CD4-positive, alpha-beta T cell treated with Interleukin-1 beta for 1 hour (primary cell): ENCODE results near the gene RAB7B.

Source experiments
- DNase-seq, 2 donors: peaks; one replicate each; pipeline ENCODE4 v3.0.0-alpha.2; 2020 to 2022

Gene RAB7B

DNA sequence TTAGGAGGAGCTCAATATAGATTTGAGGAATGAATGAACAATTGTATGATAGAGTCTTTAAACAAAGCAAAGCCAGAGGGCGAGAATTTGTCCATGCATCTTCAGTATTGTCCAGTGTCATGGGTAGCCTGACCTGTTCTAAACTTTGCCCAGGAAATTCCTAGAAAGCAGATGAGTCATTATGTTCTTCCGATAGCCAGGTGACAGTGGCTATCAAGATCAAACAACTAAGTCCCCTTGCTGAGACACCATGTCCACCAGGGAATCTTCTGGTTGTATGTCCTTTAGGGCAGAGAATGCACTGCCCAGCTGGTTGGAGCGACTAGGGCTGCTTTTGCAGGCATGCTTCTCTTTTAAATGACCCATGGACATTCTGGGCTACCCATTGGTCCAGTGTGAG is 58.1 kb downstream of the RAB7B start:
- DNase-seq, result no peak

DNA sequence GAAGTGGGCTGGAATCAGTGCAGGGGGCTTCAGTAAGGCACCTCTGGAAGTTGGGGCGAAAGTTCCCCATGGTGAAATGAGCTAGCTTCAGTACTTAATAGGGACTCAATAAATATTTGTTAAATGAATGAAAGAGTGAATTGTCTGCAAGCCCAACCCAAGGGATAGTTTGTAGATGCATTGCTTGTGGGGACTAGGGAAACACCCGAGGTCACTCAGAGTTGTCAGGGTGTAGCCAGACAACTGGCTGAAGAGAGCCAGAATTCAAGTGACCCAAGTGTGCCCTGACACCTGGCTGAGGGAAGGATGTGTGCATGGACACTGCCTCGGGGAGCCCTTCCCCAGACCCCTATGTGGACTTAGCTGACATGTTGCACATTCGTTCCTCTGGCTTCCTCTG is 58.7 kb downstream of the RAB7B start:
- DNase-seq, result no peak

DNA sequence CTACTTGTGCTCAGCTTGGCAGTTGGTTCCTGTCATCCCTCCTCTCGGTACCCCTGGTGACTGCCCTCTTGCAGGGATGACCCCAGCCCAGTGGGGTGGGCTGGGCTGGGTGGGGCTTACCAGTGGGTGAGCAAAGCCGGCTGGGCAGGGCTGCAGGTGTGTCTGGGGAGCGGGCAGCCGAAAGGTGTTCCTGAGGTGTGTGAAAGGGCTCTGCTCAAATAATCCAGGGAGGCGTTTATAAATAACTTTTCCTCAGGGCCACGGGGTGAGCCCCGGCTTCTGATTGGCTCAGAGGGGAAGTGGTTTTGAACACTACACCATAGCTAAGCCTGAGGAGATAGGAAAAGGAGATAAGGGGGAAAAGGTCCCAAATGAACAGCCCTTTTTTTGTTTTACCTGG is 60.0 kb downstream of the RAB7B start, which contains the start of gene SLC26A9:
TSS of gene SLC26A9 (minus strand) at position 212 of the 400 bp plus-strand sequence. CDS start 7,636 bp downstream, outside the sequence.
- no peak for DNase-seq

DNA sequence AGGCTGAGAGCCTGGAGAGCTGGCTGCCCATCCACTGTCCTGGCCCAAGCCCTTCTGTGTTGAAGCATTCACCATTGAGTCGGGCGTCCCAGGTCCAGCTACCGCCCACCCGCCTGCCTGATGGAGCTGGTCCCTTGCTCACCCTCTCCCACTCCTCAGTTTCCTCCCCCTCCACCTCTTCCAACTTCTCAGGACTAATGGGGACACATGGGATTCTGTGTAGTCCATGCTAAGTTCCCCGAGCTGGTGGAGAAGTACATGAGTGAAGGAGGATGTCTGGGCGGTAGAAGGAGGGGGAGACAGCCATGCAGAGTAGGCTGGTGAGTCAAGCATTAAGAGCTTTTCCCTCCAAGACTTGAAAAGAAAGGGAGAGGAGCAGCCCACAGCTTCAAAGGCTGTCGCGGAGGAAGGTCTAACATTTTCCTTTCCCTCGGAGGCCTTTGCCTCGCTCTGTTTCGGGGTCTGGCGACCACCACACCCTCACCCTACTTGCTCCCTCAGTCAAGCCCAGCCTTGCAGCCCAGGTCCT is 60.5 kb downstream of the RAB7B start:
- DNase-seq, result no peak

DNA sequence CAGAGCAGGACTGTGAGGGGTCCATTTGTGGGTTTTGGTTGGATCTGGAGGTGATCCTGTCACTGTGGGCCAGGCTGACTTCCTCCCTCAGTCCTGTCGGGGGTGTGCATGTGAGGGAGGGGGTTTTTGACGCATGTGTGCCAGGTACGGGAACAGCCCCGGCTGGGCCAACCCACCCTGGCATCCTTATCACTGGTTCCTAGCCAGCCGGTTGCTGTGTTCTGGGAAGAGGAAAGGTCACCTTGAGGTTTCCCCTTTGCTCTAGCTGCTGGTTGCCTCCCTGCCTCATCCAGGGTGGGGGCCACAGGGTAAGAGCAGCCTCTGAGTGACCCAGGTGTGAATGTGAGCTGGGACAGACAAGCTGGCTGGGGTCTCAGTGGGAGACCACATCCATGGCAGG is 62.5 kb downstream of the RAB7B start:
- no peak for DNase-seq

DNA sequence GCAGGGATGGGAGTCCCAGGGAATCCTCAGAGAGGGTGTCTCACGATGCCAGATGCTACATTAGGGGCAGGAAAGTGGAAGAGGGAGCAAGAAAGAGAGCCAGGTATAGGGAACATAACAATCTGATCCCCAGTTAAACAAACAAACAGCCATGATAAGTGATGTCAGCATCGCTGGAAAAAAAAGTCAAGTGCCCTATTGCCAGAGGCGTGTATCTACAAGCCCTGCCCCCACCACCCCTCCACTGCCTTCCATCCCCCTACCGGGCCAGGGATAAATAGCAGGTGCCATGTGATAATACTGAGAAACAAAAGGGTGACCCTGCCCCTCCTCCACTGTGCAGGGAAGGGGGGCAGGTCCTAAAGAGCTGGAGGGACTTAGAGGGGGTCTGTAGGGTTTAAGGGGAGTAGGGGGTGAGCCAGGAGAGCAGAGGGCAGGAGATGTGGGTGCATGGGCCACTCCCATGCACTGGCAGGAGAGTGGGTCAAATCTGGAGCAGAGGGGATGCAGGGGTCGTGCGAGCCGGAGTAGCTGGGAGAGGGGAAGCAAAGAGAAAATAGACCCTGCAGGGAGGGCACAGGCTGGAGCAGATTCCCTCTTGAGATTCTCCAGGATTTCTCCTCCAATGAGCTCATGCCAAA is 63.4 kb downstream of the RAB7B start:
- DNase-seq, result no peak

DNA sequence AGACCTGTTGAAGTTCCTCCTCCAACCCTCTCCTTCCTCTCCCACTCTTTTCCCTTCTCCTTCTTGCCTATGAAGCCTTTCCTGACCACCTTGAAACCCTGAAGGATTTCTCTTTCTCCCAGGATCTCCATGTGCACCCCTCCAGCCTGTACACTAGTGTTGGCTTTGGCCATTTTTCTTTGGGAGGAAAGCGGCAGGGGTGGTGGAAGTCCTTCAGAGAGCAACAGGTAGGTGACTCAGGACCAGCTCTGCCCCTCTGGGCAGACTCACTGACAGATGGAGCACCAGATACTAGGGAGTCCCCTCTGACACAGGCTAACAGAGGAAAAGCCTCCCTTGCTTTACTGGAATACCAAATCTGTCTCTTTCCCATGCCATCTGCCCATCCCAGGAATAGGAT is 64.5 kb downstream of the RAB7B start:
- no peak for DNase-seq

DNA sequence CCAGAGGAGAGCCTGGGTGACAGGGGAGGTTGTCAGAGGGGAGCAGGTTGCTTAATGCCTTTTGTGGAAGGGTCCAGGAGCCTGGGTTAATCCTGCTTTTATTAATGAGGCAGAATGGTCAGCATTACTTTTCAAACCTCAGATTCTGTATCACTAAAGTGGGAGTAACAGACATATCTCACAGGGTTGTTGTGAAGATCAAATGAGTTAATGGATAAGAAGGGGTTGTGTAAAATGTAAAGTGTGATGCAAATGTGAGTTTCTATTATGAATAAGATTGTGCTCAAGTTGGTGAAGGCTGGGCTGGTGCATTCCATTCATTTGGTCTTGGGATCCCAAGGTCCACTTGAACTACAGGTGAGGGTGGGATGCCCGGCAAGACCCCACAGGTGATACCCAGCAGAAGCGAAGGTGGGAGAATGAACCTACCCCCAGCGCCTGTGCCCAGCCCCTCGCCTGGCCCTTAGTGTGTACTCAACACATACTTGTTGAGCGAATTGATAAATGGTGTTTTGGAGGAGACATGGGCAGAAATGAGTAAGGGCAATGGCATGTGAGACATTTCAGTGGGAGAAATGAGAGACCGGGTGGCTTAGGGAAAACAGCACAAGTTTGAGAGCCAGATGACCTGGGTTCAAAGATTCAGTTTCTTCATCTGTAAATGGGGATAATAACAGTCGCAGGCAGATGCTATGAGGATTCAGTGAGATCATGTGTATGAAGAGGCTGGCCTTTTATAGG is 66.2 kb downstream of the RAB7B start:
- no peak for DNase-seq

DNA sequence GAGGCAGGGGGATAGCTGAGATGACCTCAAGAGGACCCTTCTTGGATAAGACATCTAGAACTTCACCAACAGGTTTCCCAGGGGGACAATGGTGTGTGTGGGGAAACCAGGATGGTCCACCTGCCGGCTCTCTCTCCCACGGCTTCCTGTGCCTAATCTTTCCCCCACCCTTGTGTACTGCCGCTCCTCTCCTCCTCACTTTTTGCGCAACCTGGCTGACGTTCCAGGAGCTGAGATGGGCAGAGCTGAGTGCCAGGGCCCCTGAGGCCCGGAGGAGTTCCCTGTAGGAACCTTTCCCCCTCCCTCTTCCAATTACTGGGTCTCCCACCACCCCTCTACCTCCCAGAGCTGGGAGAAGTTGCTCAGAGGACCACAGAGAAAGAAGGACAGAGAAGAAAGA is 66.9 kb downstream of the RAB7B start:
- no peak for DNase-seq

DNA sequence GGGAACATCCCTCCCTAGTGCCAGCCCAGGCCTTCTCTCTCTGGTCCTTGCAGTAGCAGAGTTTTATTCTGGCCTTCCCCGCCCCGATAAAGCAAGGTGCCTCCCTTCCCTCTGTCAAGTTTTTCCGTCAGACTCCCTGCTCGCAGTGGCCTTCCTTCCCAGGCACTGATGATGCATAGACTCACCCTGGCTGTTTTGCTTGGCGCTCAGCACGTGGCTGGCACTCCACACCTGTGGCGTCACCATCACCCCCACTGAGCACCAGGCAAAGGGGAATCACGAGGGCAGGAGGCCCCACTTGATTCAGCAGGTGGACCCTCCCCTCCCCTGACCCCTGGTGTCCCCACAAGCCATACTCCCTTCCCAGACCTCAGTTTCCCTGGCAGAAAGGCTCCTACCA is 67.3 kb downstream of the RAB7B start:
- DNase-seq, result no peak

DNA sequence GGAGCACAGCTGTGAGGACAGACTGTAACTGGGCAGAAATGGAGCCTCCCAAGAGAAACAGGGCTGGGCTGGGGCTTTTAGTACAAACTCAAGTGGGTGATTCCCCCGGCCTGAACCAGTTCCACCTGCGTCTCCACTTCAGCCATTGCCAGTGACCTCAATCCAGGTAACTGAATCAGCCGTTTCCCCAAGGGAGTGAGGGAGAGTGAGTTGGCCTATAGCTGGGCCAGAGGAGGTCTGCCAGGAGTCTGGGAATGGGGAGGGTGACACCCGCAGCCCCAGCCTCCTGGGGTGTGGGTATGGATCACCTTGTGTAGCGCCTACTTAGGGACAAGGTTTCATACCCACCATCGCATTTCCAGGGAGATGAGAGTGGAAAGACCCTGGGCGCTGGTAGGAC is 68.4 kb downstream of the RAB7B start:
- no peak for DNase-seq

DNA sequence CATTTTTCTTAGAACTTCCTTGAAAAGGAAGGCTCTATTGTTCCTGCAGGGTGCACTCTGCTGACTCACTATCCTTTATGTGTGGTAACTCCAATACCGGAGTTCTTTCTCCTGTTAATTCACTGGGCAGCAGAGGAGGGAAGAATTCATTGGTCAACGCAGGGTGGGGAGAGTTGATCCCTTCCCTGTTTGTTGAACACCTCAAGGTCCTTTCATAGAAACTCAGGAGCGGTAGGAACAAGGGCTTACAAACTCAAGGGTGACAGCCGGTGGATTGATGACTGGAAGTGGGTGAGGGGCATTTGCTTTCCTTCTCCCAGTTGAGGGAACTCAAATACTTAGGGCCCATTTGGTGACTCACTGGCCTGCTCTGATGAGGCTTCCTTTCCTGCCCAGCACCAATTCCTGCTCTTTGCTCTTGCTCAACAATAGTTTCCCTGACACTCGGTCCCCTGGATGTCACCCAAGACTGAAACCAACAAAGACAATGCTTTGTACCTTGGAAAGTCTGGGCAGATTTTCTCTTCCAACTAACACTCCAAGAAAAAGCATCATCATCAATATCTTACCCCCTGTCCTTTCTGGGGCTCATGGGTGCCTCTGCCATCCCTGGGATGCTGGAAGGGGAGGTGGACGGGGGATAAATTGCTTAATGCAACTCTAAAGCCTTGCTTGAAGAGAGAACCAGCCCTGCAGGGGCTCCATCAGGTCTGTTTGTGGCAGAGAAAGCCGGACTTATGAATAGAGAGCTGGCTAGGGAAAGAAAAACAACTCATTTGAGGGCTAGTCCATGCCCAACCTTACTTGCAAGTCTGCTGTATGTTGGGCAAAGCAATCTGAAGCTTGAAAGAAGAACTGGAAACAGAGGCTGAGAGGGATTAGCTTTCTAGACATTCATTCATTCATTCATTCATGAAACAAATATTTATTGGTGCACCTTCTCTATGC is 69.2 kb downstream of the RAB7B start:
- peak in 1 of 2 donors; percentile 15 for DNase-seq

DNA sequence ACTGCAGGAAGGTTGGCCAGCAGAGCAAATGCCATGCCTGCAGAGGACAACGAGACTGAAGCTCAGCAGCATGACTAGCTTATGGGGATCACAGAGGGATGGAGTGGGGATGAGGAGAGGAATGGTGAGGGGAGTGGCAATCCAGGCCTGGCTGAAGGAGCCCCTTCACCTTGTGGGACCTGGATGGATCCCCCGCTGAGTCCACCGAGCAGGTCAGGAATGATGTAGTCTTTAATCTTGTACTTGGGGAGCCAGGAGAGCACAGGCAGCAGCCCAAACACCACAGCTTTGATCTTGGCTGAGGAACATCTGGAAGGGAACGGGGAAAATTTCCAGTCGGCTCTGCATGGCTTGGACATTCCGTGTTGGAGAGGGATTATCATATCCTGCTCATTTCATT is 70.4 kb downstream of the RAB7B start:
- DNase-seq, result no peak

DNA sequence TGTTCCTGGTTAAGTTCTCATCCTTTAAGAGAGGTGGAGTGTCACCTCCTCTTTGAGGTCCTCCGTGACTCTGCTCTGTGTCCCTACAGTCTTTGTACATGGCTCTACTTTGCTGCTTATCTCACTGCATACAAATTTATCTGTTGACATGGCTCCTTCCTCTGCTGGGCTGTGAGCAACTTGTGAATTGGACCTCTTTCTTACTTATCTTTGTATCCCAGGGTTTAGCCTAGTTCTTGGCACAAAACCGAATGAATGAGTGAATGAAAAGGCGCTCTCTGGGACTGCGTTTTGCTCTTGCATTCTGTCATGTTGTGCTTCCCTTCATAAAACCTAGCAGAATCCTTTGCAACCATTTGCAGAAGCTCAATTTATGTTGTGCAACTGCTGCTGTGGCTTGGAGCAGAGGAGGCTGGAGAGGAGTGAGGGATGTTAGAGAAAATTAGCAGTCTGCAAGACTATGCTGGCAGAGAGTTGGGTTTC is 72.4 kb downstream of the RAB7B start:
- no peak for DNase-seq

DNA sequence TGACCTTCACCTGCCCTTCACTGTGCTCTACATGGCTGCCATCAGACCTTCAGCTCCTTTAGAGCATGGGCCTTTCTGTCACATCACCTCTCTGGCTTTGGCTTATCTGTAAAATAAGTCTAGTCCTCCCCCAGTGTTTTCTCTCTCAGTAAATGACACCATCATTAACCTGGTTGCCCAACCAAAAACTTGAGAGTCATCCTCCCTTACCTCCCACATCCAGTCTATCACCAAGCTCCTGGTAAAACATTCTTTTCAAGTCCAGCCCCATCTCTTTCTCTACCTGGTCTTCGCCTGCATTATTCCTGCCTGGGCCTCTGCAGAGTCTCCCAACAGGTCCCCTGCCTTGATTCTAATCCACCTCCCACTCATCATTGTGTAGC is 73.0 kb downstream of the RAB7B start:
- DNase-seq, result no peak

DNA sequence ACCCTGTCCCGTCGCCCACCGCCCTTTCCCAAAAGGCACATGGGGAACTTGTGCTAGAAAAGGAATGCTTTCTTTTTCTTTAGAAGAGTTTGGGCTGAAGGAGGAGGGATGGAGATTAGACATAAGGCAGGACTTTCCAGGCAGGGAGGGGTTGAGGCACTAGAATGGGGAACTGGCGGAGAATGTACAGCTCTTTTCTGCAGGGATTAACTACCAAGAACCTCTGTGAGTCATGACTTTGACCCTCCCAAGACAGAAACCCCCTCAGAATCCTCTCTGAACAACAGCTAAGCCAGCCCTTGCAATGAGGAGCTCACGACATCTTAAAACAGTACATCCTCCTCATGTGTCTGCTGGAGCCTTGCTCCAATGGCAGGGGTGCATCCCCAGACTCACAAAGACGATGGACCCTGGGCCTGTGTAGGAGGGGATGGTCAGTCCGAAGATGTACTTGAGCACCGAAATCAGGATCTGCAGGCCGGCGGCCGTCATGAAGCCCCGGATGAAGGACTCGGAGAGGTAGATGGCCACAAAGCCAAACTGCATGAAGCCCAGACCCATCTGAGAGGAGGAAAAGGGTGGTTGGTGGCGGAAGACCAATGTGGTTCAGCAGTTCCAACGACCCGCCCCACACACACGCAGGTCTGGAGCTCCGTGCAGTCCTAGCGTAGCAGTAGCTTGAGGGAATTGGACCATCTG is 73.5 kb downstream of the RAB7B start:
- no peak for DNase-seq

DNA sequence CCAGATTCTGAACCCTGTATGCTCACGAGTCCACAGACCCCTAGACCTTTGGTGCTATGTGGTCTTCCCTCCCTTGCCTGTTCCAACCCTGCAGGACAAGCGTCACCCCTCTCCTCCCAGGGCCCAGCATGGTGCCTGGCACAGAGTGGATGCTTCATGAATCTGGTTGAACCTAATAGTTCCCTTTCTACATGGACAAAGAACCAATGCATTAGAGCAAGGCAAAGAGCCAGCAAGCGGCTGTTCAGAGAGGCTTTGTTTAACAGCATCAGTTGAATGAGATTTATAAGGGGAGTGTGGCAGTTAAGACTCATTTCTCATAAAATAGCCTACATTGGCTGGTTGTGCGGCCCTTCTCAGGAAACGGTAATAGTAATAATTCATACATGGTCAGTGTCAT is 74.9 kb downstream of the RAB7B start:
- no peak for DNase-seq

DNA sequence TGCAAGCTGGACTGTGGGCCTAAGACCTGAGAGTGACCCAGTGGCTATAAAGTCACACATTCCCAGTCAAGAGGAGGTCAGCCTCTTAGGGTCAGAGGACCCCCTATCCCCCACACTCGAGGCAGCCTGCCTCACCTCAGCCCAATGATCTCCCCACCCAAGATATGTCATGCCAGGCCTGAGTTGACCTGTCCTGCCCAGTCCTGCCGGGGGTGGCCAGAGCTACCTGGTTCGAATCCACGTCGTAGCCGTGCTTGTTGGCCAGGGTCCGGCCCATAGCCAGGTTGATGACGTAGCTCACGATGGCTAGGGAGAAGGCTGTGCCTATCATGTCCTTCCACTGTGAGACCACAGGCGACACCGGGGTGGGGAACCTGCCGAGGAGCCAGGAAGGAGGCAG is 75.5 kb downstream of the RAB7B start:
- DNase-seq, result no peak

DNA sequence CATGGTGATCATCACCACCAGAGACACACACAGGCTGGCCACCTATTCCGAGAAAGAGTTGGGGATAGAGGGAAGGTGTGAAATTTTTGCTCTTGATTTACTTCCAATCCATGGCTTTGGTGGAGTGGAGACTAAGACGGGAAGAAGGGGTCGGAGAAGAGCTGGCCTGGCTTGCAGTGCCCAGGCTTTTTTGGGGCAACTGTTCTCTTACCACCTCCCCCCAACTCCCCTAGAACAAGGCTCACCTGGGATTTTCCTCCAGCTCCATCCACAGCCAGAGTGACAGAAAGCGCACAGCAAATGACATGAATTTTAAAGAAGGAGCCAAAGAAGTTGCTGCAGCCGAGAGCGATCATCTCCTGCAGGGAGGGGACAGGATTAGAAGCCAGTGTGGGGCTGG is 75.9 kb downstream of the RAB7B start:
- no peak for DNase-seq
